ENCODE measurements around the gene ANKRD65. TPM values are rescaled to one million over a fixed set of nuclear protein-coding genes. Genes with fewer than 3 reads are reported as not detected.
A peak's percentile ranks its signal among the peaks of the same experiment; 100 is the strongest.
"Not testable (repeated sequence)": the region's sequence is repeated elsewhere in the genome, so short reads cannot be mapped to it uniquely, and the experiment has no call there.

The ANKRD65 gene
- total and polyA plus RNA-seq, 12 donors, result 0.22 to 3.4 (median 1.6) TPM

- DNase-seq, result no peak
- TF ChIP-seq, protein P1, sequence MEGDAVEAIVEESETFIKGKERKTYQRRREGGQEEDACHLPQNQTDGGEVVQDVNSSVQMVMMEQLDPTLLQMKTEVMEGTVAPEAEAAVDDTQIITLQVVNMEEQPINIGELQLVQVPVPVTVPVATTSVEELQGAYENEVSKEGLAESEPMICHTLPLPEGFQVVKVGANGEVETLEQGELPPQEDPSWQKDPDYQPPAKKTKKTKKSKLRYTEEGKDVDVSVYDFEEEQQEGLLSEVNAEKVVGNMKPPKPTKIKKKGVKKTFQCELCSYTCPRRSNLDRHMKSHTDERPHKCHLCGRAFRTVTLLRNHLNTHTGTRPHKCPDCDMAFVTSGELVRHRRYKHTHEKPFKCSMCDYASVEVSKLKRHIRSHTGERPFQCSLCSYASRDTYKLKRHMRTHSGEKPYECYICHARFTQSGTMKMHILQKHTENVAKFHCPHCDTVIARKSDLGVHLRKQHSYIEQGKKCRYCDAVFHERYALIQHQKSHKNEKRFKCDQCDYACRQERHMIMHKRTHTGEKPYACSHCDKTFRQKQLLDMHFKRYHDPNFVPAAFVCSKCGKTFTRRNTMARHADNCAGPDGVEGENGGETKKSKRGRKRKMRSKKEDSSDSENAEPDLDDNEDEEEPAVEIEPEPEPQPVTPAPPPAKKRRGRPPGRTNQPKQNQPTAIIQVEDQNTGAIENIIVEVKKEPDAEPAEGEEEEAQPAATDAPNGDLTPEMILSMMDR (IDR thresholded peaks at IDR 0.05), result no peak
- no peak for TF ChIP-seq POLR2A (IDR thresholded peaks at IDR 0.05)
- 57 to 71% (median 64%) methylated on average over 7 to 18 of the region's 18 CpGs for WGBS, 4 donors
- peak overlapping the region in 4 of 5 donors; percentile 37 to 80 (median 62) for H3K27ac ChIP-seq
- H3K9me3 ChIP-seq (replicated peaks in 1 of 3), result no peaks in the 10 kb centered on the region
- no peaks in the 10 kb centered on the region for H3K36me3 ChIP-seq (replicated peaks in 1 of 2)
- intact Hi-C loops (cut with DNase I), result no loop called here
- no peak overlapping the region for H3K4me3 ChIP-seq
- H3K4me1 ChIP-seq (replicated peaks in 1 of 2), result peaks cover 30 to 40% of the 10 kb centered on the region in 2 donors
- no peaks in the 10 kb centered on the region for H3K27me3 ChIP-seq
These were observed 10.1 kb upstream of the ANKRD65 start for GRCh38 chr1:1430992-1431844.

DNA sequence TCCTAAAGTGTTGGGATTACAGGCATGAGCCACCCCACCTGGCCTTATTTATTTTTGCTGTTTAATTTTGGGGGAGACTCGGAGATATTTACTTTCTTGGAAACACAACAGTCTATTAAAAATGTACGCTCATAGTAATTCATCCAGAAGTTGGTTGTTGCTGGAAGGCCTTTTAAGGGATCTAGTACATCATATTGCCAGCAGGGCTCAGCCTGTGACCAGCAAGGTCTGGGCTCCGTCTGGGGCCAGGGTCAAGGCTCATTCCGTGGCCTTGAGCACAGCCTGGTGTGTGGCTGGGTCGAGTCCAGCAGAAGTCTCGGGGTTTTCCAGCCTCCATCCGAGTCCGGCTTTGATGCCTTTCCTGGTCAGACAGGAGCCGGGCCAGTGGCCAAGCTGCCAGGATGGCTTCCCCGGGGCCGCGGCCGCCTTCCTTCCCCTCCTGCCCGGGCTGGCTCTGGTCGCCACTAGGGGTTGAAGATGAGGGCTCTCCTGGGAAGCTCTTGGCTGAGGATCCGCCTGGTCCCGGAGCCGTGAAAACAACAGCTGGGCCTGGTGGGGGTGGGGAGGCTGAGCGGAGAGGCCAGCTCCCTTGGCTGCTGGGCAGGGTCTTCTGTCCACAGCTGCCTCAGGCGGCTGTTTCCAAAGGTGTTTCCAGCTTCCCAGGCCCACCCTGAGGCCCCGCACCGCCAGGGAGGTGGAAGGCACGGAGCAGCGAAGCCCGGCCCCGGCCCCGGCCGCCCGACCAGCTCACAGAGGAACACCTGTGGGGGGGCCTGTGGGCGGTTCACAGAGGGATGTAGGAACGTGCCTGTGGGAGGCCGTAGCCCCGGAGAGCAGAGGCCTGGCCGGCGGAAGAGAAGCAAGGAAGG, 9.3 kb upstream of the ANKRD65 start:
- H3K36me3 ChIP-seq (replicated peaks in 1 of 2), result no peaks in the 10 kb centered on the region
- intact Hi-C loops (cut with DNase I), result no loop called here
- DNase-seq, result peak; percentile 75 to 93 (median 90)
- H3K27ac ChIP-seq, result peak overlapping the region in 4 of 5 donors; percentile 46 to 80 (median 68)
- TF ChIP-seq POLR2A (IDR thresholded peaks at IDR 0.05), result no peak
- TF ChIP-seq, protein P1 (IDR thresholded peaks at IDR 0.05), result peak in 4 of 6 experiments; percentile 5 to 53 (median 28)
- no peak overlapping the region for H3K4me3 ChIP-seq
- no peaks in the 10 kb centered on the region for H3K27me3 ChIP-seq
- 14 to 27% (median 21%) methylated on average over 5 to 35 of the region's 35 CpGs for WGBS, 4 donors
- no peaks in the 10 kb centered on the region for H3K9me3 ChIP-seq (replicated peaks in 1 of 3)
- H3K4me1 ChIP-seq (replicated peaks in 1 of 2), result peaks cover 27 to 35% of the 10 kb centered on the region in 2 donors

- peaks cover 22 to 29% of the 10 kb centered on the region in 2 donors for H3K4me1 ChIP-seq (replicated peaks in 1 of 2)
- H3K27ac ChIP-seq, result peak overlapping the region in 3 of 5 donors; percentile 46 to 80 (median 77)
- 52 to 73% (median 68%) methylated on average over 6 of the region's 6 CpGs for WGBS, 4 donors
- peak in 1 of 7 donors; percentile 24 for DNase-seq
- no peaks in the 10 kb centered on the region for H3K27me3 ChIP-seq
- H3K36me3 ChIP-seq (replicated peaks in 1 of 2), result no peaks in the 10 kb centered on the region
- no peak overlapping the region for H3K4me3 ChIP-seq
- TF ChIP-seq, protein P1 (IDR thresholded peaks at IDR 0.05), result no peak
- no peak for TF ChIP-seq POLR2A (IDR thresholded peaks at IDR 0.05)
- no peaks in the 10 kb centered on the region for H3K9me3 ChIP-seq (replicated peaks in 1 of 3)
- intact Hi-C loops (cut with DNase I), result no loop called here
These were observed 8.6 kb upstream of the ANKRD65 start for GRCh38 chr1:1429671-1430073.

DNA sequence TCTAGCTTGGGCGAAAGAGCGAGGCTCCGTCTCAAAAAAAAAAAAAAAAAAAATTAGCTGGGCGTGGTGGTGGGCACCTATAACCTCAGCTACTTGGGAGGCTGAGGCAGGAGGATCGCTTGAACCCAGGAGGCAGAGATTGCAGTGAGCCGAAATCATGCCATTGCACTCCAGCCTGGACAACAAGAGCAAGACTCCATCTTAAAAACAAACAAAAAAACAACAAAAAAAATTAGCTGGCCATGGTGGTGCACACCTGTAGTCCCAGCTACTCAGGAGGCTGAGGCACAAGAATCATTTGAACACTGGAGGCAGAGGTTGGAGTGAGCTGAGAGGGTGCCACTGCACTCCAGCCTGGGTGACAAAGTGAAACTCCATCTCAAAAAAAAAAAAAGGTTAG, 7.9 kb upstream of the ANKRD65 start:
- intact Hi-C loops (cut with DNase I); H3K27ac ChIP-seq; H3K27me3 ChIP-seq; H3K4me3 ChIP-seq; H3K9me3 ChIP-seq (replicated peaks in 1 of 3); H3K36me3 ChIP-seq (replicated peaks in 1 of 2); DNase-seq: not testable (repeated sequence)
- 92 to 98% (median 94%) methylated on average over 5 to 6 of the region's 6 CpGs for whole genome bisulfite sequencing, 4 donors
- H3K4me1 ChIP-seq (replicated peaks in 1 of 2), result peaks cover 22% of the 10 kb centered on the region in 2 donors
